HG02610 (cell line): Measurements from ENCODE around the gene ZNF787.

Experiments
- ATAC-seq: cut with Tn5 transposase; IDR thresholded peaks from one replicate; pipeline ENCODE4 v1.9.1; 2021; ENCODE audit warnings: mild to moderate bottlenecking, moderate library complexity; ENCODE audit not compliant: unreplicated experiment

ZNF787 gene

GRCh38 chr19:56091751-56092546 is 29.1 kb downstream of the ZNF787 start:
- no peak for ATAC-seq

GRCh38 chr19:56091066-56091490 is 30.0 kb downstream of the ZNF787 start:
- no peak for ATAC-seq

GRCh38 chr19:56089344-56089743 is 31.8 kb downstream of the ZNF787 start:
- no peak for ATAC-seq

GRCh38 chr19:56088497-56089215 is 32.4 kb downstream of the ZNF787 start:
- no peak for ATAC-seq

- no peak for ATAC-seq
Observed at GRCh38 chr19:56087647-56088496, 33.2 kb downstream of the ZNF787 start.

- no peak for ATAC-seq
Observed at GRCh38 chr19:56086671-56087430, 34.2 kb downstream of the ZNF787 start.

- no peak for ATAC-seq
Observed at GRCh38 chr19:56085571-56086275, 35.4 kb downstream of the ZNF787 start.

- ATAC-seq = no peak
Observed at GRCh38 chr19:56084835-56085536, 36.1 kb downstream of the ZNF787 start.

GRCh38 chr19:56083668-56084067 is 37.4 kb downstream of the ZNF787 start:
- ATAC-seq = no peak

GRCh38 chr19:56080669-56081401 is 40.3 kb downstream of the ZNF787 start:
- ATAC-seq = peak; percentile 70

- ATAC-seq = no peak
Observed at GRCh38 chr19:56079609-56080008, 41.5 kb downstream of the ZNF787 start.

- no peak for ATAC-seq
Observed at GRCh38 chr19:56076498-56076897, 44.6 kb downstream of the ZNF787 start.

- ATAC-seq = no peak
Observed at GRCh38 chr19:56071151-56071550, 49.9 kb downstream of the ZNF787 start.

GRCh38 chr19:56069642-56070041 is 51.5 kb downstream of the ZNF787 start:
- no peak for ATAC-seq

GRCh38 chr19:56066152-56067023 is 54.7 kb downstream of the ZNF787 start:
- ATAC-seq = no peak

GRCh38 chr19:56053596-56053995 is 67.5 kb downstream of the ZNF787 start:
- no peak for ATAC-seq
